Esophagus squamous epithelium (tissue), 4 donors: ENCODE data around the gene RAB35.

Experiments used
- POLR2A ChIP-seq, 4 donors: fragments of 450-650 bp; IDR thresholded peaks; one replicate each; pipeline ENCODE4 v1.6.1; 2017; ENCODE audit warnings: antibody characterized with exemption in 4 of 4, mild to moderate bottlenecking in 4 of 4, moderate library complexity in 3 of 4
- TF ChIP-seq, protein P1 (sequence below), 6 experiments: fragments of 450-650 bp in 4 of 6; fragments of 200-600 bp in 2 of 6; sonication (generic) in 2 of 6; IDR thresholded peaks; one replicate each; pipeline ENCODE4 v1.5.1; 2016 to 2019; ENCODE audit warnings: antibody characterized with exemption in 6 of 6, mild to moderate bottlenecking in 4 of 6, moderate library complexity in 4 of 6

DNA sequence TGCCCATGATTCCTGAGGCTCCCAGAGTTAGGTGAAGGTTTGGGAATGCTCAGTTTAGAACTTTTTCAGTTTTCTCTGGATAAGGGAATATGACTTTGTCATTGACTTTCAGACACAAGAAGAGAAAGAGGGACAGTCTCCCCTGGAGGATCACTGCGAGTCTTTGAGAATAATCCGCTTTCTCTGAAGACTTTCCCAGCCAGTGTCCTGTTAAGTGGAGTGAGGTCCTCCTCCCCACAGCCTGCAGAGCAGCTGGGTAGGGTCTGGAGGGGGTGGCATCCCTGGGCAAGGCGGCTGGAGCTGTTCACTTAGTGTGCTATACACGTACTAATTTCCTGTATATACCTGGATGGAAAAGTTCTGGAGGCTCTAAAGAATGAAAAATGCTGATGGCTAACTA lies 8.5 kb upstream of the RAB35 start:
- TF ChIP-seq, protein P1, sequence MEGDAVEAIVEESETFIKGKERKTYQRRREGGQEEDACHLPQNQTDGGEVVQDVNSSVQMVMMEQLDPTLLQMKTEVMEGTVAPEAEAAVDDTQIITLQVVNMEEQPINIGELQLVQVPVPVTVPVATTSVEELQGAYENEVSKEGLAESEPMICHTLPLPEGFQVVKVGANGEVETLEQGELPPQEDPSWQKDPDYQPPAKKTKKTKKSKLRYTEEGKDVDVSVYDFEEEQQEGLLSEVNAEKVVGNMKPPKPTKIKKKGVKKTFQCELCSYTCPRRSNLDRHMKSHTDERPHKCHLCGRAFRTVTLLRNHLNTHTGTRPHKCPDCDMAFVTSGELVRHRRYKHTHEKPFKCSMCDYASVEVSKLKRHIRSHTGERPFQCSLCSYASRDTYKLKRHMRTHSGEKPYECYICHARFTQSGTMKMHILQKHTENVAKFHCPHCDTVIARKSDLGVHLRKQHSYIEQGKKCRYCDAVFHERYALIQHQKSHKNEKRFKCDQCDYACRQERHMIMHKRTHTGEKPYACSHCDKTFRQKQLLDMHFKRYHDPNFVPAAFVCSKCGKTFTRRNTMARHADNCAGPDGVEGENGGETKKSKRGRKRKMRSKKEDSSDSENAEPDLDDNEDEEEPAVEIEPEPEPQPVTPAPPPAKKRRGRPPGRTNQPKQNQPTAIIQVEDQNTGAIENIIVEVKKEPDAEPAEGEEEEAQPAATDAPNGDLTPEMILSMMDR (IDR thresholded peaks at IDR 0.05), result no peak
- TF ChIP-seq POLR2A (IDR thresholded peaks at IDR 0.05), result no peak
